Inferior parietal cortex (tissue), 1 donor: Measurements from ENCODE around the gene SCO1.

Experiments used
- DNase-seq: peaks from one replicate; pipeline ENCODE4 v3.0.0-alpha.2; 2016; ENCODE audit errors: extremely low spot score

Gene SCO1

DNA sequence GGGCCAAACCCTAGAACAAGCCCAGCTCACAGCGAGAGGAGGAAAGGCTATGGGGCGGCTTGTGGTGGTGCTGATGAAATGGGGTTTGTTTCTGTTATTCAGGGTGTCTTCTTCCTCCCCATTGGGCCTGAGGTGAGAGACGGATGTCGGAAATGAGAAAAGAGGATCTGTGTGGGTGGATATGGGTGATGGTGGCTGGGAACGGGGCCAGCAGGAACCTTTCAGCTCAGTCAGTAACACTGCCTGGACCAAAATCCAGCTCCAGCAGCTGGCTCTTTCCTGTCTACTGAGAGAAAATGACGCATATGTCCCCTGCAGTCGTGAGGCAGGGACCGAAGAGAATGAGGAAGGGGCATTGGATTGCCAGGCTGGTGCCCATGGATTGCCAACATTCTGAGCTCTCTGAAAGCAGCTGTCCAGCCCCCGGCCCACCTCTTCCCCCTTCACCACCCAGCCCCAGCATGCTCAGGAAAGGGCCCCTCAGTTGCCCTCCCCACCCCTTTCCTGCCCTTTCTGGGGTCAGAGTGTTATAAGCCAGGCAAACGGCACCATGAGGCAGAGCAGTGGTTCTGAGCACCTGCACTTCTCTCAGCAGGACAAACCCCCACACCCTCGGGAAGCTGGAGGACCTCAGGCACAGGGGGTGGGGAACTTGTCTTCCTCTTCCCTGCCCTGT, 44.2 kb downstream of the SCO1 start:
- peak; percentile 12 for DNase-seq

- no peak for DNase-seq
Measured at GRCh38 chr17:10651927-10652326, 45.4 kb downstream of the SCO1 start.

DNA sequence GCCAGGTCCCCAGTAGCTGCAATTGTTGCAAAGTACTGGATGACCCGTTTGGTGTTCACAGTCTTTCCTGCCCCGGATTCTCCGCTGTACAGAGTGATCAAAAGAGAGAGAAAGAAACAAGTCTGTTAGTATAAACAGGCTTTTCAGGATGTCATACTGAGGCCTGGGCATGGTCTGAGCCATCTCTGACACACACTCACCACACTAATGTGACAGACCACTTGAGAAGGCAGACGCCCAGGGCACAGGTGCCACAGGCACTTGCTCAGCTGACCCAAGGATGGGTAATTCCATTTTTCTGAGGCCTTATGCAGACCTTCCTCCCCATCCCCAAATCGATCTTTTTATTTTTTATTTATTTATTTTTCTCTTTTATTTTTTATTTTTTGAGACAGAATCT, 47.7 kb downstream of the SCO1 start:
- no peak for DNase-seq

DNA sequence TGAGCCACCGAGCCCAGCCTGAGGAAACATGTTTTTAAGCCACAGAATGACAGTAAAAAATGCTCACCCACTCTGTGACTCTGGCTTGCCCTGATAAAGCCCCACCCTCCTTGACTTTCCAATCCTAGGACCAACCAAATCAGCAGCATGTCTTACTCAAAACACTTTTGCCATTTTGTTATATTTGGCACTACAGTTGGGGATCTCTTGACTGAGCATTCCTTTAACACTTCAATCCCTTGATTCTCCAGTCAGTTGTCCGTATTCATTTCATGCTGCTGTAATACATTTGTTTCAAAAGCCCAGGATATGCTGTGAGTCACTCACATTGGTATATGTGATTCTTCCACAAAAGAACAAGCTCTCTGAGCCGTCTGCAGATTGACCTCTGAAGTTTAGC, 48.4 kb downstream of the SCO1 start:
- DNase-seq = no peak

DNA sequence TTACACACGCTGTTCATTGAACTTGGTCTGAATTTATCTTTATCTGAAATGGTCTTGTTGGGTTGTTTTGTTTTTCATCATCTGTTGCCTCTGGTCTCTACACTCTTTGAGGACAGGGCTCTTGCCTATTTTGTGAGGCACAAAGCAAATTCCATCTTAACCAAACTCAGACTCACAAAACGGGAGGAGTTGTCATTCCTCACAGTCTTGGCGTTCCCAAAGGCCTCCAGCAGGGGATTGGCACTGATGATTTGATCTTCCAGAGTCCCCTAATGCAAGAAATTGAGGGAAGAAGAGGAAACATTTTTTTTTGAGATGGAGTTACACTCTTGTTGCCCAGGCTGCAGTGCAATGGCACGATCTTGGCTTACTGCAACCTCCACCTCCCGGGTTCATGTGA, 49.0 kb downstream of the SCO1 start:
- DNase-seq = no peak

GRCh38 chr17:10646392-10646990, 50.8 kb downstream of the SCO1 start:
- peak; percentile 75 for DNase-seq

- DNase-seq = no peak
Measured at GRCh38 chr17:10640475-10640874, 56.9 kb downstream of the SCO1 start.

- no peak for DNase-seq
Measured at GRCh38 chr17:10638151-10638550, 59.2 kb downstream of the SCO1 start.

DNA sequence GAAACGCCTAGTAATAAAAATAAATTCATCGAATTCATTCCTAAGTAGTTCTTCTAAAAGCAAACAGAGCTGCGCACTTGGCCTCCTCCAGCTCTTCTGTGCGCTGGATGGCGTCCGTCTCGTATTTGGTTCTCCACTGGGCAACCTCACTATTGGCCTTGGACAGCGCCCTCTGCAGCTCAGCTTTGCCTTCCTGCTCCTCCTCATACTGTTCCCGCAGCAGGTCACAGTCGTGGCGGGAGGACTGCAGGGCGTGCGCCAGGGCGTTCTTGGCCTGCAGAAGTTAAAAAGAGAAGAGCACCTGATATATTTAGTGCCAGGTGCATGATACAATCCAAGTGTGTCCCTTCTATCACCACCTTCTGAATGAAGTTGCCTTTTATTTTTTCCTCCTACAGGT, 62.0 kb downstream of the SCO1 start:
- no peak for DNase-seq

DNA sequence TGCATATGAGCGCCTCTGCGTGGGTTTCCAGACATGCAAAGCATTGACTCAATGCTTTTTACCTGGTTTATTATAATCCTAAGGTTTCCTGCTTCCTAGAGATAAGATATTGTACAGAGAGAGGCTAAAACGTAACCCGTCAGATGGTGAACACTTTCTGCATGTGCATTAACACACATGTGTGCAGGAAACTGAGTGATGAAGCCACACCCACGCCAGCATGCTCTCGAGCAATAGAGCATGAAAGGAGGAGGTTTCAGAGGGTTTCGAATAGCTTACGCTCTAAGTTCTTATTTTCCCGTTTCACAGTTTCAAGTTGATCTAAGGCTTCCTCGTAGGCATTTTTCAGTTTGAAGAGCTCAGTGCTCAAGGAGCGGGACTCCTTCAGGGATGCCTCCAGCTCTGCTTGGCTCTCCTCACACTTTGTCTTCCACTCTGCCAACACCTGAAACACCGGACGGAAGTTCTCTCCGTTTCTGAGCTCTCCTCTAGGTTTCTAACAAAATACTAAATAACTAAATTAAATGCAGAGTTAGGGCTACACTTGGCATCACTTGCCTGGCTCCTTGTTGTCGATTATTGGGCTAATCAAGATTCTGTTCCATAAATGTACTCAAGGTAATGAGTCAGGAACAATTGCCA, 63.5 kb downstream of the SCO1 start:
- DNase-seq = no peak

GRCh38 chr17:10631701-10632100, 65.6 kb downstream of the SCO1 start:
- DNase-seq = no peak

- no peak for DNase-seq
Measured at GRCh38 chr17:10631048-10631700, 66.2 kb downstream of the SCO1 start.

DNA sequence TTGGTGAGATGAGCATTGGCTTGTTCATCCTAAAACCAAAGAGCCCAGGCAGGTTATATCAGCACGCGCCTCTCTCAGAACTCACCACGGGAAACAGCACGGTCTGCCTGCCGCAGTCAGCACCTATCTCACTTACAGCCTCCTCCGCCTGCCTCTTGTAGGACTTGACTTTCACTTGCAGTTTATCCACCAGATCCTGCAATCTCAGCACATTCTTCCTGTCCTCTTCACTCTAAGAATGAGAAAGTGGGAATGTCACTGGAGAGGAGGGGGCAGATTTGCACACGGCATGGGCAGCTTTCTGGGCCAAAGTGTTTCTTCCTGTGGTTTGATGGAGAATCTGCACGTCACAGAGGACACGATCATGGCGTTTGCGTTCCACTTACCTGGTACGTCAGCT, 67.6 kb downstream of the SCO1 start:
- no peak for DNase-seq

- no peak for DNase-seq
Measured at GRCh38 chr17:10628756-10629155, 68.6 kb downstream of the SCO1 start.

DNA sequence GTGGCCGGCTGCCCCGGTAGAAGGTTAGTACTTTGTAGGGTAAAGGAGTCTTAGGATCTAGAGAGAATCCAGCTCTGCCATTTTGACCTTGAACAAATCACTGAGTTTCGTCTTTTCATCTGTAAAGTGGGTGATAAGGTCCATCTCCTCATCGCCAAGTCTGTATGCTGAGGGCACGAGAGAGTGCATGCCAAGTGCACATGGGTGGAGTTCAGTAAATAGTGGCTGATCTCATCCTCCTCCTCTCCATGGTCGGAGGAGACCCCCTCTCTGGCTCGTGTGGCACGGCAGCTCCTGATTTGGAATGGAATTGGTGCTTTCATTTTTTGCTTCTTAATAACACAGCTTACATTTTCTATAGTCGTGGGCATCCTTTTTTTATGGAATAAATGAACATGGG, 70.9 kb downstream of the SCO1 start:
- no peak for DNase-seq

- DNase-seq = no peak
Measured at GRCh38 chr17:10624969-10625368, 72.4 kb downstream of the SCO1 start.

GRCh38 chr17:10623737-10624338, 73.5 kb downstream of the SCO1 start:
- no peak for DNase-seq

GRCh38 chr17:10622617-10623485, 74.5 kb downstream of the SCO1 start:
- no peak for DNase-seq
